ENCODE data around the gene ACTR6.
"Not testable (repeated sequence)": the region's sequence is repeated elsewhere in the genome, so short reads cannot be mapped to it uniquely, and the experiment has no call there.

Gene ACTR6

GRCh38 chr12:100200463-100201181, at the start of gene ACTR6:
Gene ACTR6 (plus strand): TSS chr12:100200815. CDS start chr12:100200852, 37 bp downstream.
- peak; percentile 83 to 89 for DNase-seq

GRCh38 chr12:100151769-100152168, 48.8 kb upstream of the ACTR6 start:
- no peak for DNase-seq

DNA sequence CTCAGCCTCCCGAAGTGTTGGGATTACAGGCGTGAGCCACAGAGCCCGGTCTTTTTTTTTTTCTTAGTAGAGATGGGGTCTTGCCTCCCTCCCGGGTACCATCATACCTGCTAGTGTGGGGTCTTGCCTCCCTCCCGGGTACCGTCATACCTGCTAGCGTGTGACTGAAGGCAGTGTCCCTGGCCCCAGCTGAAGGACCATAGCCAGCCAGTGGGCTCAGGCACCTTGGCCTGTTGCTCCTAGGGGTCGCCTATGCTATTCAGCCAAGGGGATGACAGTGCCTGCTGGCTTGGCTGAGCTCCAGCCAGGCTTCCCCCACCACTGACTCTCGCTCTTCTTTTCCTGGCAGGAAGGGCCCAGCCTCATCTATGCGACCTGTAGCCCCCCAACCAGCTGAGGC, 47.5 kb upstream of the ACTR6 start:
- no peak for DNase-seq

GRCh38 chr12:100154474-100155247, 46.0 kb upstream of the ACTR6 start:
- peak; percentile 6 to 27 for DNase-seq

GRCh38 chr12:100156731-100157426, 43.7 kb upstream of the ACTR6 start:
- DNase-seq = no peak

DNA sequence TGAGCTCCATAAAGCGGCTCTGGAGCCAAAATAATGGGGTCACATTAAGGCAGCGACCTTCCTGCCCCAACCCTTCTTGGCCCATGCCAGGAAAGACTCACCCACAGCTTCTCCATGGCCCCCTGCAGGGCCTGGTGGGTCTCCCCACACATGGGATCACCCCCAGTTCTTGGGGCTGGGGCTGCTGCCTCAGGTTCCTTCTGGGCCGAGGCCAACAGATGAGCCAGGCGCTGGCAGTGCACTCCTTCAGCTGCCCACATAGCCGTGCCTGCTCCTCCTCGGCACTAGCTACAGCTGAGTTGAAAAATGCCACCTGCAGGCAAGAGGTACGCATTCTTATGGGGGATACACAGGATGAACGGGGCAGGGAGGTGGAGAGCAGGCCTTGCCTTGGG, 43.2 kb upstream of the ACTR6 start:
- DNase-seq = no peak

- no peak for DNase-seq
These were observed 42.1 kb upstream of the ACTR6 start for GRCh38 chr12:100158535-100158934.

- no peak for DNase-seq
These were observed 41.1 kb upstream of the ACTR6 start for GRCh38 chr12:100159391-100160104.

DNA sequence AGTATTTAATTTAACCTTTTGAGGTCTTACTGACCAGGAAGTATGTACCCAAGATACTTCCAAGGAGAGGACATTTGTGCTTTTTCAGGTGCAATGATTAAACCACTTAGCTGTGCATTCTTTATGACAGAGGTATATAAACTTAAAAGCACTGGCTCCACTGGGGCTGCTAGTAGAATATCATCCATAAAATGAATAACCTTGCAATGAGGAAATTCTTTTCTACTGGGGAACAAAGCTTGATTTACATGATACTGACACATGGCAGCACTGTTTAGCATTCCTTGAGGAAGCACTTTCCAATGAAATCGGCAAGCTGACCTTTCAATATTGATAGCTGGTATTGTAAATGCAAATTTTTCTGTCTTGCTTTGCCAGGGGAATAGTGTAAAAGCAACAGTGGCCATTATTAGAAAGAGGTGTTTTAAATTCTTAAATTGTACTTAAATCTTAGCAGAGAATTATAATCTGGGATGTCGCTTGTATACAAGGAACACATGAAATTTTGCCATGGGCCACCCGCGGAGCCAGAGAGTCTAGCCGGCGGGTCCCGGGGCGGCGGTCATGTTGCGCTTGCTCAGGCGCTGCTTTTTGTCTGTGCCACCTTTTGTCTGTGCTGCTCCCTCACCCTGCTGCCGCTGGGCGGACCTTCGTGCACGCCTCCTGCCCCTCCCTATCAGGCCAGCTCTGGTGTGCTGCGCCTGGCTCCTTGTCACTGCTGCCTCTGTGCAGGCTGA, 37.0 kb upstream of the ACTR6 start:
- DNase-seq = no peak

DNA sequence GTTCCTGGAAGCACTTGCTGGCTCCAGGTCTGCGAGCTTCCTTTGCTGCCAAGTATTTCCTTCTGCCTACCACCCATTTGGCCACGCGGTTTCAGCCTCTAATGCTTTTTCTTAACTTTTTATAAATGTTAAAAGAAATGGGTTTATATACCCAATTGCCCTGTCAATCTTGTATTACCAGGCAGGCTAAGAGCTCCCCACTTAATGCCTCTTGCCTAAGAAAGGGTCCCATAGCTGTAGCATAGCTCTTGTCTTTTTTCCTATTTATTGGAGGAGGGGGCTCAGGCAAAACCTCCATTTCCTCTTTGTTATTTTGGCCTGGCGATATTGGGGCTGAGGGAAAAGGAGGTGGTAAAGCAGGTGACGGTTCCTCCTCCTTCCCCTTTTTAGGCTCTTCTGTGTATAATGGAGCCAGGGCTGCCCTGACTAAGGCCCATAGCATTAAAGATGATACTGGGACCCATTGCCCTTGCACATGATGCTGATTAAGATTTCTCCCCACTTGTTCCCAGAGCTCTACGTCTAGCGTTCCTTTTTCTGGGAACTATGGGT, 36.4 kb upstream of the ACTR6 start:
- no peak for DNase-seq

GRCh38 chr12:100165356-100165755, 35.3 kb upstream of the ACTR6 start:
- no peak for DNase-seq

GRCh38 chr12:100166232-100166631, 34.4 kb upstream of the ACTR6 start:
- no peak for DNase-seq

GRCh38 chr12:100168562-100168961, 32.1 kb upstream of the ACTR6 start:
- no peak for DNase-seq

DNA sequence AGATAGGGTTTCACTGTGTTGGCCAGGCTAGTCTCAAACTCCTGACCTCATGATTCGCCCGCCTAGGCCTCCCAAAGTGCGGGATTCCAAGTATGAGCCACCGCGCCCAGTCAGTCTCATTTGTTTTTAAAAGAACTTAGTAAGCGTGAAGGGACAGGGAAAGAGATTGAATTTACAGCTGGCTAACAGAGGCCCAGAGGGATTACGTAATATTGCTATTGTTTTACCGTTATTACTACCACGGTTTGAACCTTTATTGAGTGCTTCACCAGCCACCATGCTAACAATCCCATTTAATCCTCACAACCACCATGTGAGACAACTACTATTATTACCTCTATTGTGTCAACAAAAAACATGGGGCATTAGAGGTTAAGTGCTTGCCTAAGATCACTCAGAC, 31.3 kb upstream of the ACTR6 start:
- DNase-seq = no peak

- DNase-seq = no peak
These were observed 30.2 kb upstream of the ACTR6 start for GRCh38 chr12:100170313-100170858.

DNA sequence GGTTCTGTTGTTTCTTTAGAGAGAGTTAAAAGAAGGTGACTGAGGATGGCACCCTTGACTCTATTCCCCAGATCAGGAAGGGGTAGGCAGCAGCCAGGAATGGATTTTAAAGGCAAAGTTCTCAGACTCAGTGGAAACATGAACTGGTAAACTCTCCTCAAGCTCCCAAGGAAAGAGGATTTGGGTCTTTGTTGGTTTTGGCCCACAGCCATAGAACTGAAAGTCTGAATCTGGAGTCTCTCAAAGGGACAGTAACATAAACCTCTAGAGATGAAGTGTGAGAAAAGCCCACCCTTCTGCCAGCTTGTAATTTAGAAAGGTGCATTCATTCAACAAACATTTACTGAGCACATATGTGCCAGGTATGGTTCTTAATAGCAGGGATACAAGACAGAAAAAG, 29.4 kb upstream of the ACTR6 start:
- DNase-seq = no peak

DNA sequence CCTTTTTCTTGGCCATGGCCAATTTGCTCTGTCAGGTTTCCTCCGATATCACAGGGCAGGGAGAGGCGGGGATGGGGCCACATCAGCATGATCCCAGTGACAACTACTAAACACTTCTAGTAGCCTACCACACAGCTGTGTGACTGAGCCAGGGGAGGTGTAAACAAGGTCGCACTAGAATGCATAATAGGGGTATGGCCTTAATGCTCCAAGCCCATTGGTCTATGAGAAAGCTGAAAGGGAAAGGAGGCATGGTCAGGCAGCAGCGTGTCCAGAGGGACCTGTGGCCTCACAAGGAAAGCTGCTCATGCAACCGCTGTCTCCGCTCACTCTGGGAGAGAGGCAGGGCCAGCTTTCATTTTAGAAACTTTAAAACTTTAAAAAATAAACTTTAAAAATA, 27.5 kb upstream of the ACTR6 start:
- no peak for DNase-seq

DNA sequence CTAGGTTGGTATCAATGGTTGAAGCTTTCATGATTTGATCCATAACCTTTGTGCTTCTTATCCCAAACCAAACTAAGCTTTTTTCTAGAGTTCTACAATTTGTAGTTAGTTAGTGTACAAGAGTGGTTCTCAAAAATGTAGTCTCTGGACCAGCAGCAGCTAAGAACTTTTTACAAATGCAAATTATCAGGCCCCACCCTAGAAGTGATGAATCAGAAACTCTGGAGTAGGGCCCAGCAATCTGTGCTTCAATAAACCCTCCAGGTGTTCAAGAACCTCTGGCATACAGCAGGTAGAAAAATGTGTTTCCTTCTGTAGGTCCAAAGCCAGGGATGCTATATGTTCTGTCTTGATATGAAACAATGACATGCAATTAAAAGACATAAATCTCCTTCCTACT, 26.1 kb upstream of the ACTR6 start:
- no peak for DNase-seq

- not testable (repeated sequence) for DNase-seq
These were observed 24.1 kb upstream of the ACTR6 start for GRCh38 chr12:100176493-100176892.

DNA sequence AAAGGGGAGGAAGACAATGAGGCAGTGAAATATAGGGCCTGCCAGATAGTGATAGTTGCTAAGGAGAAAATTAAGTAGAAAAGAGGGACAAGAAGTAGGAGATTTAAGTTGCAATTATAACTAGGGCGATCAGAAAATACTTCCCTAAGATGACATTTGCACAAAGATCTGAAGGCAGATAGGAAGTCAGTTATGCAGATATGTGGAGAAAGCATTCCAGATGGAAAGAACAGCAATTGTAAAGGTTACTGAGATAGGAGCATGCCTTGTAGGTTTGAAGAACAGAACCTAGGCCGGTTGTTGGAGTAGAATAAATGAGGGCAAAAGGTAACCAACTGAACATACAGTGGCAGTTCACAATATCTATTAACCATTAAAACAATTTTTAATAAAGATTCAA, 21.4 kb upstream of the ACTR6 start:
- DNase-seq = no peak

GRCh38 chr12:100184549-100185145, 16.0 kb upstream of the ACTR6 start:
- DNase-seq = no peak
